BLaER1 treated with 17β-estradiol and CSF1 and Interleukin-3, amounts not matched to agents 10 nM and 100 nM (cell line): ENCODE results near the gene TP73.

Experiments used
- H3K27ac ChIP-seq, 11 experiments: shearing (Covaris generic); formaldehyde crosslinking; 2 replicates each; pipeline ENCODE4 v1.8.1; 2022
- H3K27me3 ChIP-seq, 11 experiments: shearing (Covaris generic); formaldehyde crosslinking; 2 replicates each; pipeline ENCODE4 v1.8.1; 2022
- H3K36me3 ChIP-seq, 11 experiments: shearing (Covaris generic); formaldehyde crosslinking; 2 replicates each; pipeline ENCODE4 v1.8.1; 2022
- H3K4me1 ChIP-seq, 10 experiments: shearing (Covaris generic); formaldehyde crosslinking; 2 replicates each; pipeline ENCODE4 v1.8.1; 2022
- H3K4me2 ChIP-seq, 11 experiments: shearing (Covaris generic); formaldehyde crosslinking; 2 replicates each; pipeline ENCODE4 v1.8.1; 2022
- H3K4me3 ChIP-seq, 10 experiments: shearing (Covaris generic); formaldehyde crosslinking; 2 replicates each; pipeline ENCODE4 v1.8.1; 2022
- H3K9ac ChIP-seq, 11 experiments: shearing (Covaris generic); formaldehyde crosslinking; 2 replicates each; pipeline ENCODE4 v1.8.1; 2022
- H3K9me3 ChIP-seq, 11 experiments: shearing (Covaris generic); formaldehyde crosslinking; replicated peaks in 1 of 11; 2 replicates each; pipeline ENCODE4 v1.8.1; 2022
- H4K20me1 ChIP-seq, 11 experiments: shearing (Covaris generic); formaldehyde crosslinking; 2 replicates each; pipeline ENCODE4 v1.8.1; 2022
- Cebpa-rat ChIP-seq, 11 experiments: shearing (Covaris generic); IDR thresholded peaks; 2 replicates each; pipeline ENCODE4 v1.8.1; 2022

Gene TP73

GRCh38 chr1:3693321-3693720 is 41.0 kb downstream of the TP73 start:
- H3K9ac ChIP-seq, result no peak overlapping the region
- H3K4me2 ChIP-seq, result peak overlapping the region in 9 of 11 experiments; percentile 73 to 97 (median 93); a peak in 13 of 22 replicates
- TF ChIP-seq Cebpa-rat (IDR thresholded peaks at IDR 0.05), result no peak
- peaks cover 27 to 76% (median 72%) of the 10 kb centered on the region in 10 experiments for H3K4me1 ChIP-seq
- peaks cover 0 to 10% (median 6%) of the 10 kb centered on the region in 11 experiments; a peak in 9 of 22 replicates for H3K27me3 ChIP-seq
- no peak overlapping the region for H3K4me3 ChIP-seq
- no peaks in the 10 kb centered on the region for H3K36me3 ChIP-seq
- no peak overlapping the region for H3K27ac ChIP-seq
- H3K9me3 ChIP-seq, result no peaks in the 10 kb centered on the region
- H4K20me1 ChIP-seq, result no peaks in the 10 kb centered on the region

GRCh38 chr1:3695326-3696217 is 43.3 kb downstream of the TP73 start:
- Histone ChIP-seq H3K27ac (no peak overlapping the region), H3K4me2 (peak overlapping the region; percentile 57 to 88 (median 72)), H3K9ac (peak overlapping the region in 4 of 11 experiments; percentile 1 to 43 (median 22); a peak in 5 of 22 replicates), H3K36me3 (no peaks in the 10 kb centered on the region), H3K4me1 (peaks cover 6 to 68% (median 63%) of the 10 kb centered on the region in 10 experiments; a peak in 19 of 20 replicates), H3K9me3 (no peaks in the 10 kb centered on the region), H3K27me3 (peaks cover 0 to 26% (median 14%) of the 10 kb centered on the region in 11 experiments; a peak in 15 of 22 replicates), H3K4me3 (peak overlapping the region in 6 of 10 experiments; percentile 11 to 49 (median 41); a peak in 6 of 20 replicates), H4K20me1 (no peaks in the 10 kb centered on the region)
- no peak for TF ChIP-seq Cebpa-rat (IDR thresholded peaks at IDR 0.05)

GRCh38 chr1:3696689-3697088 is 44.4 kb downstream of the TP73 start:
- Histone ChIP-seq H3K4me1 (peaks cover 6 to 66% (median 58%) of the 10 kb centered on the region in 10 experiments; a peak in 19 of 20 replicates), H3K36me3 (no peaks in the 10 kb centered on the region), H3K27ac (no peak overlapping the region), H3K27me3 (peaks cover 0 to 33% (median 15%) of the 10 kb centered on the region in 11 experiments; a peak in 15 of 22 replicates), H3K9me3 (no peaks in the 10 kb centered on the region), H4K20me1 (no peaks in the 10 kb centered on the region), H3K9ac (no peak overlapping the region; a peak in 1 of 22 replicates), H3K4me3 (no peak overlapping the region), H3K4me2 (peak overlapping the region in 9 of 11 experiments; percentile 57 to 84 (median 70); a peak in 14 of 22 replicates)
- no peak for TF ChIP-seq Cebpa-rat (IDR thresholded peaks at IDR 0.05)

GRCh38 chr1:3697104-3697503 is 44.8 kb downstream of the TP73 start:
- H3K4me3 ChIP-seq, result no peak overlapping the region
- no peak overlapping the region for H3K27ac ChIP-seq
- H3K4me1 ChIP-seq, result peaks cover 6 to 66% (median 56%) of the 10 kb centered on the region in 10 experiments; a peak in 19 of 20 replicates
- no peak overlapping the region; a peak in 1 of 22 replicates for H3K9ac ChIP-seq
- H3K9me3 ChIP-seq, result no peaks in the 10 kb centered on the region
- no peaks in the 10 kb centered on the region for H3K36me3 ChIP-seq
- TF ChIP-seq Cebpa-rat (IDR thresholded peaks at IDR 0.05), result no peak
- peaks cover 0 to 33% (median 15%) of the 10 kb centered on the region in 11 experiments; a peak in 15 of 22 replicates for H3K27me3 ChIP-seq
- H4K20me1 ChIP-seq, result no peaks in the 10 kb centered on the region
- peak overlapping the region in 8 of 11 experiments; percentile 57 to 81 (median 68); a peak in 9 of 22 replicates for H3K4me2 ChIP-seq

GRCh38 chr1:3697810-3698209 is 45.5 kb downstream of the TP73 start:
- no peak overlapping the region for H3K27ac ChIP-seq
- no peak overlapping the region for H3K9ac ChIP-seq
- peaks cover 5 to 65% (median 55%) of the 10 kb centered on the region in 10 experiments for H3K4me1 ChIP-seq
- H3K36me3 ChIP-seq, result no peaks in the 10 kb centered on the region
- no peaks in the 10 kb centered on the region for H4K20me1 ChIP-seq
- TF ChIP-seq Cebpa-rat (IDR thresholded peaks at IDR 0.05), result no peak
- H3K4me2 ChIP-seq, result no peak overlapping the region
- H3K4me3 ChIP-seq, result no peak overlapping the region
- peaks cover 0 to 33% (median 17%) of the 10 kb centered on the region in 11 experiments; a peak in 15 of 22 replicates for H3K27me3 ChIP-seq
- H3K9me3 ChIP-seq, result no peaks in the 10 kb centered on the region

- H3K4me1 ChIP-seq, result peaks cover 15 to 69% (median 59%) of the 10 kb centered on the region in 10 experiments
- peaks cover 0 to 38% (median 18%) of the 10 kb centered on the region in 11 experiments; a peak in 15 of 22 replicates for H3K27me3 ChIP-seq
- H4K20me1 ChIP-seq, result peaks cover 0 to 9% (median 0%) of the 10 kb centered on the region in 11 experiments; a peak in 2 of 22 replicates
- no peaks in the 10 kb centered on the region for H3K36me3 ChIP-seq
- H3K9ac ChIP-seq, result peak overlapping the region in 1 of 11 experiments; percentile 38; a peak in 1 of 22 replicates
- no peak for TF ChIP-seq Cebpa-rat (IDR thresholded peaks at IDR 0.05)
- H3K27ac ChIP-seq, result no peak overlapping the region
- H3K4me3 ChIP-seq, result no peak overlapping the region
- peak overlapping the region in 8 of 11 experiments; percentile 35 to 57 (median 52); a peak in 16 of 22 replicates for H3K4me2 ChIP-seq
- H3K9me3 ChIP-seq, result no peaks in the 10 kb centered on the region
These were observed 46.5 kb downstream of the TP73 start for GRCh38 chr1:3698660-3699408.

- peak overlapping the region in 8 of 11 experiments; percentile 35 to 57 (median 52); a peak in 10 of 22 replicates for H3K4me2 ChIP-seq
- peaks cover 0 to 10% (median 0%) of the 10 kb centered on the region in 11 experiments; a peak in 2 of 22 replicates for H4K20me1 ChIP-seq
- no peaks in the 10 kb centered on the region for H3K36me3 ChIP-seq
- H3K9me3 ChIP-seq, result no peaks in the 10 kb centered on the region
- peaks cover 0 to 43% (median 20%) of the 10 kb centered on the region in 11 experiments; a peak in 17 of 22 replicates for H3K27me3 ChIP-seq
- H3K4me1 ChIP-seq, result peaks cover 23 to 76% (median 66%) of the 10 kb centered on the region in 10 experiments
- H3K27ac ChIP-seq, result no peak overlapping the region
- no peak overlapping the region for H3K4me3 ChIP-seq
- TF ChIP-seq Cebpa-rat (IDR thresholded peaks at IDR 0.05), result no peak
- no peak overlapping the region for H3K9ac ChIP-seq
These were observed 47.3 kb downstream of the TP73 start for GRCh38 chr1:3699596-3699995.

- Histone ChIP-seq H3K36me3 (no peaks in the 10 kb centered on the region), H3K4me1 (peaks cover 24 to 73% (median 61%) of the 10 kb centered on the region in 10 experiments), H4K20me1 (peaks cover 0 to 15% (median 0%) of the 10 kb centered on the region in 11 experiments; a peak in 3 of 22 replicates), H3K4me2 (peak overlapping the region in 6 of 11 experiments; percentile 15 to 75 (median 36); a peak in 7 of 22 replicates), H3K4me3 (no peak overlapping the region), H3K27ac (no peak overlapping the region), H3K27me3 (peaks cover 0 to 46% (median 22%) of the 10 kb centered on the region in 11 experiments; a peak in 17 of 22 replicates), H3K9ac (no peak overlapping the region), H3K9me3 (no peaks in the 10 kb centered on the region)
- TF ChIP-seq Cebpa-rat (IDR thresholded peaks at IDR 0.05), result no peak
These were observed 48.3 kb downstream of the TP73 start for GRCh38 chr1:3700631-3701030.
